NT2/D1 (cell line): ENCODE data around the gene CHGA.

Experiments
- DNase-seq: peaks from one replicate; pipeline ENCODE4 v3.0.0-alpha.2; 2011; ENCODE audit warnings: low read depth, low spot score
- H3K27me3 ChIP-seq: 2 replicates; pipeline ENCODE4 v1.6.0; 2011; ENCODE audit warnings: mild to moderate bottlenecking; ENCODE audit not compliant: insufficient read length, insufficient read depth
- H3K36me3 ChIP-seq: 2 replicates; pipeline ENCODE4 v1.6.1; 2011; ENCODE audit warnings: mild to moderate bottlenecking, low read length, mixed read lengths; ENCODE audit not compliant: insufficient read depth, insufficient read length
- H3K4me1 ChIP-seq: 2 replicates; pipeline ENCODE4 v1.5.1; 2011; ENCODE audit not compliant: insufficient read depth, insufficient read length
- H3K4me3 ChIP-seq: 2 replicates; pipeline ENCODE4 v1.5.1; 2011; ENCODE audit warnings: low read depth; ENCODE audit not compliant: insufficient read length
- H3K9ac ChIP-seq: 2 replicates; pipeline ENCODE4 v1.6.0; 2011; ENCODE audit warnings: low read depth; ENCODE audit not compliant: insufficient read length
- H3K9me3 ChIP-seq: 2 replicates; pipeline ENCODE4 v1.5.1; 2011; ENCODE audit warnings: mild to moderate bottlenecking, low read length; ENCODE audit not compliant: insufficient read depth
- SUZ12 ChIP-seq: IDR thresholded peaks from 2 replicates; pipeline ENCODE4 v1.6.1; 2011; ENCODE audit not compliant: insufficient read length, insufficient read depth; ENCODE audit errors: extremely low read depth
- YY1 ChIP-seq: IDR thresholded peaks from 2 replicates; pipeline ENCODE4 v1.6.1; 2011; ENCODE audit not compliant: insufficient read length, insufficient read depth
- ZNF274 ChIP-seq: IDR thresholded peaks from 2 replicates; pipeline ENCODE4 v1.6.1; 2011; ENCODE audit warnings: mild to moderate bottlenecking, low read depth, low read length

The CHGA gene

GRCh38 chr14:92897922-92898565, 24.9 kb upstream of the CHGA start:
- no peaks in the 10 kb centered on the region for H3K36me3 ChIP-seq
- TF ChIP-seq SUZ12 (no peak), ZNF274 (no peak), YY1 (no peak)
- peaks cover 11% of the 10 kb centered on the region; the same call in 1 of the 2 replicates for H3K9me3 ChIP-seq
- DNase-seq, result no peak
- H3K9ac ChIP-seq, result no peak overlapping the region
- H3K27me3 ChIP-seq, result peaks cover 9% of the 10 kb centered on the region
- H3K4me3 ChIP-seq, result no peak overlapping the region
- H3K4me1 ChIP-seq, result peaks cover under 1% of the 10 kb centered on the region

- H3K27me3 ChIP-seq, result peaks cover 14% of the 10 kb centered on the region
- no peaks in the 10 kb centered on the region for H3K36me3 ChIP-seq
- DNase-seq, result no peak
- H3K9me3 ChIP-seq, result peaks cover 5% of the 10 kb centered on the region; the same call in 1 of the 2 replicates
- peaks cover 2% of the 10 kb centered on the region for H3K4me1 ChIP-seq
- no peak overlapping the region for H3K9ac ChIP-seq
- H3K4me3 ChIP-seq, result no peak overlapping the region
- TF ChIP-seq SUZ12 (no peak), YY1 (no peak), ZNF274 (no peak)
These were observed 24.3 kb upstream of the CHGA start for GRCh38 chr14:92898566-92899131.

GRCh38 chr14:92900660-92901059, 22.3 kb upstream of the CHGA start:
- TF ChIP-seq ZNF274 (no peak), SUZ12 (no peak), YY1 (no peak)
- Histone ChIP-seq H3K9ac (no peak overlapping the region), H3K4me3 (no peak overlapping the region), H3K27me3 (peaks cover 14% of the 10 kb centered on the region), H3K4me1 (peaks cover 2% of the 10 kb centered on the region), H3K9me3 (no peaks in the 10 kb centered on the region), H3K36me3 (no peaks in the 10 kb centered on the region)
- no peak for DNase-seq

DNA sequence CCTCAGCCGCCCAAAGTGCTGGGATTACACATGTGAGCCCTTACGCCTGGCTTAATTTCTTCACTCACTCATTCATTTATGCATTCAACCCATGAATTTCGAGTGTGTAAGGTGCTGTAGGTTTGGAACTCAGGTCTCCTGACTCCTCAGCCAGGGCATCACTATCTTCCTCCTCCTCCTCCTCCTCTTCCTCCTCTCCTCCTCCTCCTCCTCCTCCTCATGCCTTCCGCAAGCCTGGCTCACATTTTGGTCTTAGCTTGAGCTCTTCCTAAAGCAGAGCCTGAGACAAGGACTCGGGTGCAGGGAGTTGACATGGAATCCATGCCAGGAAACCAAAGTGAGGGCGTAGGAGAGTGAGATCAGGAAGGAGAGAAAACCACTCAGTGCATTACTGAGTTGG, 20.8 kb upstream of the CHGA start:
- TF ChIP-seq YY1 (no peak), ZNF274 (no peak), SUZ12 (no peak)
- no peak for DNase-seq
- Histone ChIP-seq H3K4me1 (peaks cover 2% of the 10 kb centered on the region), H3K36me3 (no peaks in the 10 kb centered on the region), H3K27me3 (peaks cover 14% of the 10 kb centered on the region), H3K9ac (no peak overlapping the region), H3K4me3 (no peak overlapping the region), H3K9me3 (no peaks in the 10 kb centered on the region)

- TF ChIP-seq SUZ12, result no peak
- no peak for TF ChIP-seq YY1
- TF ChIP-seq ZNF274, result no peak
- Histone ChIP-seq H3K27me3 (peaks cover 14% of the 10 kb centered on the region), H3K4me3 (no peak overlapping the region), H3K4me1 (peaks cover 2% of the 10 kb centered on the region), H3K36me3 (no peaks in the 10 kb centered on the region), H3K9ac (no peak overlapping the region), H3K9me3 (no peaks in the 10 kb centered on the region)
- no peak for DNase-seq
These were observed 20.2 kb upstream of the CHGA start for GRCh38 chr14:92902726-92903125.

- H3K36me3 ChIP-seq, result no peaks in the 10 kb centered on the region
- H3K4me1 ChIP-seq, result peaks cover 2% of the 10 kb centered on the region
- TF ChIP-seq YY1 (no peak), SUZ12 (no peak), ZNF274 (no peak)
- H3K27me3 ChIP-seq, result peaks cover 14% of the 10 kb centered on the region
- H3K9me3 ChIP-seq, result no peaks in the 10 kb centered on the region
- no peak overlapping the region for H3K9ac ChIP-seq
- no peak overlapping the region for H3K4me3 ChIP-seq
- DNase-seq, result no peak
These were observed 19.6 kb upstream of the CHGA start for GRCh38 chr14:92903359-92903758.

GRCh38 chr14:92905667-92906066, 17.3 kb upstream of the CHGA start:
- Histone ChIP-seq H3K9me3 (no peaks in the 10 kb centered on the region), H3K27me3 (peaks cover 14% of the 10 kb centered on the region), H3K36me3 (no peaks in the 10 kb centered on the region), H3K4me3 (no peak overlapping the region), H3K4me1 (peaks cover 2% of the 10 kb centered on the region), H3K9ac (no peak overlapping the region)
- TF ChIP-seq ZNF274 (no peak), YY1 (no peak), SUZ12 (no peak)
- no peak for DNase-seq

- H3K9me3 ChIP-seq, result no peaks in the 10 kb centered on the region
- TF ChIP-seq YY1 (no peak), ZNF274 (no peak), SUZ12 (no peak)
These were observed 16.5 kb upstream of the CHGA start for GRCh38 chr14:92906420-92906819.

More at GRCh38 chr14:92906420-92906819, 16.5 kb upstream of the CHGA start:
- DNase-seq, result no peak
- no peak overlapping the region for H3K9ac ChIP-seq
- no peaks in the 10 kb centered on the region for H3K36me3 ChIP-seq
- H3K4me1 ChIP-seq, result peaks cover 2% of the 10 kb centered on the region
- peaks cover 14% of the 10 kb centered on the region for H3K27me3 ChIP-seq
- no peak overlapping the region for H3K4me3 ChIP-seq
